ENCODE measurements around the gene SEC14L2. TPM values are rescaled to one million over a fixed set of nuclear protein-coding genes. Genes with fewer than 3 reads are reported as not detected.

The SEC14L2 gene
- 2.8 and 4.3 TPM in 2 replicates for total RNA-seq (2021; fragmentation: NEBNext Ultra II Directional; extraction: Animal tissue kit (Norgen Biotek cat#: 25700))
- 1.8 and 3.2 TPM in 2 replicates for polyA plus RNA-seq (2011; rRNA removed)
- 5.0 TPM for polyA plus RNA-seq (2011; cell fraction: cytosol; rRNA removed)
- 5.8 TPM for polyA plus RNA-seq (2011; cell fraction: nucleus; rRNA removed)
- 3.5 to 5.3 TPM (median 4.0 TPM) in 4 replicates for polyA plus RNA-seq (2012, experiment 1 of 2)
- 3.0 TPM for polyA plus RNA-seq (2012, experiment 2 of 2)
- polyA plus RNA-seq (2013, experiment 1 of 2) = 2.1 TPM
- 2.0 TPM for polyA plus RNA-seq (2013, experiment 2 of 2)
- polyA minus RNA-seq (2011; rRNA and poly(A)+ RNA removed) = 11.1 and 62.7 TPM in 2 replicates
- 3.9 TPM for polyA minus RNA-seq (2011; cell fraction: cytosol; rRNA and poly(A)+ RNA removed)
- polyA minus RNA-seq (2011; cell fraction: nucleus; rRNA and poly(A)+ RNA removed) = 15.3 TPM
- long read RNA-seq, experiment 1, partial matches to known transcripts = 2 of 2 reads
- long read RNA-seq, experiment 1, other reads (novel, unspliced or antisense) = 0 of 2 reads
- long read RNA-seq, experiment 2, full-length matches to known transcripts = 3 of 3 reads
- long read RNA-seq, experiment 2, partial matches to known transcripts = 0 of 3 reads
- long read RNA-seq, experiment 2, other reads (novel, unspliced or antisense) = 0 of 3 reads

DNA sequence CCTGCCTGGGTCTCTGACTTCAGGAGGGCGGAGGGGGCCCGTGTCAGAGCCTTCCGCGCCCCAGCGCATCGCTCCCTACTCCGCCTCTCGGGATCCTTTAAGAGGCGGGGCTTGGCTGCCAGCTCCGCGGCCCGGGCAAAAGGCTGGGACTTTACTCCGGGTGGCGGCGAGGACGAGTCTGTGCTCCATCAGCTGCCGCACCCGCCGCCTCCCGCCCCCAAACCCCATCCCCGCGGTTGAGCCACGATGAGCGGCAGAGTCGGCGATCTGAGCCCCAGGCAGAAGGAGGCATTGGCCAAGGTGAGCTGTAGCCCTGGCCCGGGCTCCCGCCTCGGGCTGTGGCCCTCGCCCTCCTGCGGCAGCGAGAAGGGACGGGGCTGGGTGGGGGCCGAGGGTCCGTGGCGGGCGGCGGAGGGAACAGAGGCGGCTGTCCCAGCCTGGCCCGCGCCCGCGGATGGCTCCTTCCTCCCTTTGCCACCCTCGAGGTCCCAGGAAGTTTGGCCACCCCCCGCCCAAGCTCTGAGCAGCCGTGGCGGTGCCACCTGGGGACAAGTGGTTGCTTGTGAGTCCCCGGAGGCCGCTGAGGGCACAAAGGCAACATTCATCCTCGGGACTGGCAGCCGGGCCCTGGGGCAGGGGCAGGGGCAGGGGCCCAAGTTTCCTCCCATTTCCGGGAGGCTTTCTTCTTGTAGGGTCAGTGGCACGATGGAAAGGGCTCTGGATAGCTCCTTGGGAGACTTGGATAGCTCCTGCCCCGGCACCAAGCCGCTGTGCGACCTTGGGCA is at the start of gene SEC14L2:
TSS of gene SEC14L2 (plus strand) at position 148 of the 785 bp plus-strand sequence. CDS start at position 247, 99 bp downstream.
- 5% methylated on average over 39 of the region's 56 CpGs; no CpG with 5 or more reads in 1 of the 2 experiments for WGBS, 2 experiments (ENCODE audit: extremely low coverage in 1 of 2, insufficient coverage in 1 of 2, insufficient read length in 1 of 2, insufficient replicate concordance in 2 of 2, low coverage in 1 of 2, low lambda C conversion rate in 2 of 2, missing lambda C conversion rate in 1 of 2)
- peaks cover 2 to 16% (median 8%) of the 10 kb centered on the region in 4 experiments; a peak in 6 of 7 replicates for H3K27me3 ChIP-seq (replicated peaks in 1 of 4; ENCODE audit: control insufficient read depth in 3 of 4, extremely low read depth in 1 of 4, insufficient read depth in 3 of 4, low read length in 3 of 4)
- CTCF ChIA-PET (ENCODE audit: partially characterized antibody) = interaction anchor here (0.8 to 12.0 kb wide), 11 partner anchors 9 to 89 kb away, joined by 3 to 164 read pairs (median 3); partner anchors contain the start of gene MTFP1
- no peak within 1 kb of the TSS; the same call in none of the 2 replicates for H3K18ac ChIP-seq (ENCODE audit: extremely low read depth, low read length)
- H3K4me1 ChIP-seq (replicated peaks in 1 of 4; ENCODE audit: control insufficient read depth in 3 of 4, insufficient read depth in 4 of 4, low read length in 3 of 4) = peaks cover 6 to 20% (median 10%) of the 10 kb centered on the region in 4 experiments
- no peaks in the 10 kb centered on the region for H3K9me3 ChIP-seq (ENCODE audit: insufficient read depth in 2 of 2, low read depth in 1 of 2, low read length in 1 of 2)
- POLR2A ChIA-PET (ENCODE audit: partially characterized antibody) = interaction anchor here (0.6 to 6.5 kb wide), 10 partner anchors 9 to 892 kb away, joined by 3 to 39 read pairs (median 4); partner anchors contain the start of genes CCDC157, MTFP1 and SF3A1
- H3K23me2 ChIP-seq (ENCODE audit: low read depth, low read length) = peaks cover 8% of the 10 kb centered on the region; the same call in 1 of the 2 replicates
- no peaks in the 10 kb centered on the region for H3K36me3 ChIP-seq (ENCODE audit: control insufficient read depth in 2 of 4, insufficient read depth in 4 of 4, low read length in 3 of 4)
- no peak within 1 kb of the TSS for H4K8ac ChIP-seq (ENCODE audit: extremely low read depth, insufficient read depth, low read length)
- FAIRE-seq (no peak), DNase-seq (ENCODE audit: low read depth in 1 of 2, low spot score in 2 of 2) (peak in 1 of 2 experiments; percentile 83)
- no peak within 1 kb of the TSS for H3K23ac ChIP-seq (ENCODE audit: insufficient read length)
- no peak within 1 kb of the TSS for H3K56ac ChIP-seq (replicated peaks; ENCODE audit: insufficient read length, low read depth, low read length)
- peak within 1 kb of the TSS; percentile 15; the same call in 1 of the 2 replicates for H2AFZ ChIP-seq (ENCODE audit: low read length)
- no peaks in the 10 kb centered on the region for H3K79me2 ChIP-seq (ENCODE audit: control insufficient read depth in 1 of 2, insufficient read depth in 2 of 2, low read length in 2 of 2)
- peaks cover 0 to 6% of the 10 kb centered on the region in 2 experiments for H4K20me1 ChIP-seq (replicated peaks in 1 of 2; ENCODE audit: control insufficient read depth in 1 of 2, insufficient read depth in 2 of 2, low read length in 2 of 2)
- no peak within 1 kb of the TSS for H2BK120ac ChIP-seq (replicated peaks; ENCODE audit: low read depth, low read length)
- H2BK20ac ChIP-seq (ENCODE audit: low read length) = no peak within 1 kb of the TSS
- H4K91ac ChIP-seq (replicated peaks; ENCODE audit: insufficient read length, low read length) = peak within 1 kb of the TSS; percentile 86
- H2BK15ac ChIP-seq (ENCODE audit: low read length) = peak within 1 kb of the TSS; percentile 72; the same call in 1 of the 2 replicates
- no peak within 1 kb of the TSS for H3K27ac ChIP-seq (ENCODE audit: low read depth, low read length)
- H4K5ac ChIP-seq (ENCODE audit: insufficient read length, low read depth, low read length) = no peak within 1 kb of the TSS
- peak within 1 kb of the TSS; percentile 59 to 75 for H3K4me2 ChIP-seq (ENCODE audit: insufficient read depth in 1 of 2, low read depth in 2 of 2, low read length in 2 of 2)
- no peak within 1 kb of the TSS for H3K14ac ChIP-seq (ENCODE audit: insufficient read length)
- H2BK12ac ChIP-seq (ENCODE audit: low read depth, low read length) = peak within 1 kb of the TSS; percentile 20; the same call in 1 of the 2 replicates
- no peak within 1 kb of the TSS for H3K4ac ChIP-seq (replicated peaks; ENCODE audit: insufficient read length, low read depth, low read length)
- 0 out of 2 replicates have a peak within 1 kb of the TSS, but pooled peaks have one; percentile 10 for H2AK5ac ChIP-seq (ENCODE audit: low read depth, low read length)
- peak within 1 kb of the TSS in 3 of 4 experiments; percentile 13 to 52 (median 13); a peak in 3 of 7 replicates for H3K9ac ChIP-seq (replicated peaks in 1 of 4; ENCODE audit: extremely low read depth in 1 of 4, low read depth in 3 of 4, low read length in 3 of 4)
- H3K4me3 ChIP-seq (ENCODE audit: extremely low read depth in 1 of 4, insufficient read depth in 2 of 4, low read depth in 3 of 4, low read length in 4 of 4) = peak within 1 kb of the TSS; percentile 48 to 74 (median 64)
- no peak within 1 kb of the TSS for H2BK5ac ChIP-seq (ENCODE audit: low read depth, low read length)
- no peaks in the 10 kb centered on the region for H3K79me1 ChIP-seq (ENCODE audit: low read depth, low read length)
- TF ChIP-seq EGR1 (IDR thresholded peaks at IDR 0.05; ENCODE audit: borderline replicate concordance, low read depth, low read length) = no peak
- TF ChIP-seq NANOG (IDR thresholded peaks at IDR 0.05; ENCODE audit: insufficient read depth, low read depth, low read length, poor library complexity, severe bottlenecking) = no peak
- TF ChIP-seq RXRA (IDR thresholded peaks at IDR 0.05; ENCODE audit: insufficient read depth, low read depth, low read length) = no peak
- TF ChIP-seq SIX5 (IDR thresholded peaks at IDR 0.05; ENCODE audit: low read depth, low read length) = no peak
- TF ChIP-seq SP1 (IDR thresholded peaks at IDR 0.05; ENCODE audit: low read depth, low read length) = no peak
